ENCODE results near the gene C19orf81. TPM values are rescaled to one million over a fixed set of nuclear protein-coding genes. Genes with fewer than 3 reads are reported as not detected.

The C19orf81 gene
- total and polyA plus RNA-seq, 9 of the 15 experiments (the other 6 are each of a cell fraction or from before 2014, with no cell fraction given), result 2.5 to 42.9 (median 33.0) TPM; not detected in 4

GRCh38 chr19:50639121-50640112, 9.8 kb upstream of the C19orf81 start, which contains the start of gene SYT3 (continued):
- TF ChIP-seq, protein P1, sequence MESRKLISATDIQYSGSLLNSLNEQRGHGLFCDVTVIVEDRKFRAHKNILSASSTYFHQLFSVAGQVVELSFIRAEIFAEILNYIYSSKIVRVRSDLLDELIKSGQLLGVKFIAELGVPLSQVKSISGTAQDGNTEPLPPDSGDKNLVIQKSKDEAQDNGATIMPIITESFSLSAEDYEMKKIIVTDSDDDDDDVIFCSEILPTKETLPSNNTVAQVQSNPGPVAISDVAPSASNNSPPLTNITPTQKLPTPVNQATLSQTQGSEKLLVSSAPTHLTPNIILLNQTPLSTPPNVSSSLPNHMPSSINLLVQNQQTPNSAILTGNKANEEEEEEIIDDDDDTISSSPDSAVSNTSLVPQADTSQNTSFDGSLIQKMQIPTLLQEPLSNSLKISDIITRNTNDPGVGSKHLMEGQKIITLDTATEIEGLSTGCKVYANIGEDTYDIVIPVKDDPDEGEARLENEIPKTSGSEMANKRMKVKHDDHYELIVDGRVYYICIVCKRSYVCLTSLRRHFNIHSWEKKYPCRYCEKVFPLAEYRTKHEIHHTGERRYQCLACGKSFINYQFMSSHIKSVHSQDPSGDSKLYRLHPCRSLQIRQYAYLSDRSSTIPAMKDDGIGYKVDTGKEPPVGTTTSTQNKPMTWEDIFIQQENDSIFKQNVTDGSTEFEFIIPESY (CRISPR knock-in tag; IDR thresholded peaks at IDR 0.05), result no peak
- TF ChIP-seq, protein P2, sequence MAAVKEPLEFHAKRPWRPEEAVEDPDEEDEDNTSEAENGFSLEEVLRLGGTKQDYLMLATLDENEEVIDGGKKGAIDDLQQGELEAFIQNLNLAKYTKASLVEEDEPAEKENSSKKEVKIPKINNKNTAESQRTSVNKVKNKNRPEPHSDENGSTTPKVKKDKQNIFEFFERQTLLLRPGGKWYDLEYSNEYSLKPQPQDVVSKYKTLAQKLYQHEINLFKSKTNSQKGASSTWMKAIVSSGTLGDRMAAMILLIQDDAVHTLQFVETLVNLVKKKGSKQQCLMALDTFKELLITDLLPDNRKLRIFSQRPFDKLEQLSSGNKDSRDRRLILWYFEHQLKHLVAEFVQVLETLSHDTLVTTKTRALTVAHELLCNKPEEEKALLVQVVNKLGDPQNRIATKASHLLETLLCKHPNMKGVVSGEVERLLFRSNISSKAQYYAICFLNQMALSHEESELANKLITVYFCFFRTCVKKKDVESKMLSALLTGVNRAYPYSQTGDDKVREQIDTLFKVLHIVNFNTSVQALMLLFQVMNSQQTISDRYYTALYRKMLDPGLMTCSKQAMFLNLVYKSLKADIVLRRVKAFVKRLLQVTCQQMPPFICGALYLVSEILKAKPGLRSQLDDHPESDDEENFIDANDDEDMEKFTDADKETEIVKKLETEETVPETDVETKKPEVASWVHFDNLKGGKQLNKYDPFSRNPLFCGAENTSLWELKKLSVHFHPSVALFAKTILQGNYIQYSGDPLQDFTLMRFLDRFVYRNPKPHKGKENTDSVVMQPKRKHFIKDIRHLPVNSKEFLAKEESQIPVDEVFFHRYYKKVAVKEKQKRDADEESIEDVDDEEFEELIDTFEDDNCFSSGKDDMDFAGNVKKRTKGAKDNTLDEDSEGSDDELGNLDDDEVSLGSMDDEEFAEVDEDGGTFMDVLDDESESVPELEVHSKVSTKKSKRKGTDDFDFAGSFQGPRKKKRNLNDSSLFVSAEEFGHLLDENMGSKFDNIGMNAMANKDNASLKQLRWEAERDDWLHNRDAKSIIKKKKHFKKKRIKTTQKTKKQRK (IDR thresholded peaks at IDR 0.05; ENCODE audit: borderline replicate concordance, low read depth, low read length), result no peak
- TF ChIP-seq RAD51 (IDR thresholded peaks at IDR 0.05; ENCODE audit: borderline replicate concordance, low read depth), result no peak
- no peak for TF ChIP-seq EHMT2 (IDR thresholded peaks at IDR 0.05)
- TF ChIP-seq, protein P3, sequence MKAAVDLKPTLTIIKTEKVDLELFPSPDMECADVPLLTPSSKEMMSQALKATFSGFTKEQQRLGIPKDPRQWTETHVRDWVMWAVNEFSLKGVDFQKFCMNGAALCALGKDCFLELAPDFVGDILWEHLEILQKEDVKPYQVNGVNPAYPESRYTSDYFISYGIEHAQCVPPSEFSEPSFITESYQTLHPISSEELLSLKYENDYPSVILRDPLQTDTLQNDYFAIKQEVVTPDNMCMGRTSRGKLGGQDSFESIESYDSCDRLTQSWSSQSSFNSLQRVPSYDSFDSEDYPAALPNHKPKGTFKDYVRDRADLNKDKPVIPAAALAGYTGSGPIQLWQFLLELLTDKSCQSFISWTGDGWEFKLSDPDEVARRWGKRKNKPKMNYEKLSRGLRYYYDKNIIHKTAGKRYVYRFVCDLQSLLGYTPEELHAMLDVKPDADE (conservative IDR thresholded peaks at IDR 0.05; ENCODE audit: control insufficient read depth, low read depth, low read length), result peak; percentile 95
- no peak for TF ChIP-seq ARNT (IDR thresholded peaks at IDR 0.05)
- peak; percentile 24; the same call in 1 of the 2 replicates for TF ChIP-seq L3MBTL2 (IDR thresholded peaks at IDR 0.05)
- TF ChIP-seq THRAP3 (IDR thresholded peaks at IDR 0.05; ENCODE audit: borderline replicate concordance), result no peak
- no peak for TF ChIP-seq BRCA1 (IDR thresholded peaks at IDR 0.05)
- no peak for TF ChIP-seq BRCA1 (CRISPR knock-in tag; IDR thresholded peaks at IDR 0.05)
- TF ChIP-seq ZNF696 (CRISPR knock-in tag; conservative IDR thresholded peaks at IDR 0.05), result no peak
- TF ChIP-seq HDAC1 (IDR thresholded peaks at IDR 0.05), result peak in 1 of 2 experiments; percentile 44; a peak in 1 of 4 replicates
- TF ChIP-seq ZNF695 (CRISPR knock-in tag; IDR thresholded peaks at IDR 0.05), result no peak
- 0 out of 2 replicates have a peak, but pooled peaks have one; percentile 36 for TF ChIP-seq LARP7 (IDR thresholded peaks at IDR 0.05)
- TF ChIP-seq SMAD3 (CRISPR knock-in tag; conservative IDR thresholded peaks at IDR 0.05), result no peak
- no peak for TF ChIP-seq CBX1 (IDR thresholded peaks at IDR 0.05; ENCODE audit: low read depth)
- TF ChIP-seq ELF1 (tag; IDR thresholded peaks at IDR 0.05), result no peak
- TF ChIP-seq THRA (IDR thresholded peaks at IDR 0.05), result no peak
- TF ChIP-seq POLR3A (IDR thresholded peaks at IDR 0.05; ENCODE audit: borderline replicate concordance, extremely low read depth, insufficient read depth, insufficient read length), result no peak

Measured in K562 (cell line).